SK-N-SH treated with all-trans-retinoic acid at 6 μM for 48 hours (cell line): ENCODE results near the gene TMA7.

Source experiments
- ATAC-seq: fragments of 200-7000 bp; cut with Tn5 transposase; 3 replicates; pipeline ENCODE4 v1.9.1; 2020; ENCODE audit warnings: mild to moderate bottlenecking, moderate library complexity
- ARNTL ChIP-seq: fragments of 450-650 bp; formaldehyde crosslinking; IDR thresholded peaks from 2 replicates; pipeline ENCODE4 v1.5.0; 2020; ENCODE audit warnings: low read depth, mild to moderate bottlenecking, moderate library complexity, borderline replicate concordance
- BACH2 ChIP-seq: fragments of 250-450 bp; sonication (Bioruptor Pico); IDR thresholded peaks from 2 replicates; pipeline ENCODE4 v1.9.0; 2021; ENCODE audit warnings: mild to moderate bottlenecking, borderline replicate concordance
- CREB5 ChIP-seq: fragments of 250-450 bp; sonication (Bioruptor Pico); IDR thresholded peaks from 2 replicates; pipeline ENCODE4 v1.5.1; 2020; ENCODE audit warnings: low read depth, mild to moderate bottlenecking, moderate library complexity
- CSDC2 ChIP-seq: fragments of 250-450 bp; sonication (Bioruptor Pico); IDR thresholded peaks from 2 replicates; pipeline ENCODE4 v1.5.0; 2020; ENCODE audit warnings: mild to moderate bottlenecking, moderate library complexity
- CSRNP3 ChIP-seq: fragments of 250-450 bp; sonication (Bioruptor Pico); IDR thresholded peaks from 2 replicates; pipeline ENCODE4 v1.5.1; 2021; ENCODE audit warnings: mild to moderate bottlenecking, moderate library complexity
- ESRRG ChIP-seq: fragments of 250-450 bp; sonication (Bioruptor Pico); IDR thresholded peaks from 2 replicates; pipeline ENCODE4 v1.6.1; 2021; ENCODE audit warnings: mild to moderate bottlenecking
- GLIS3 ChIP-seq: fragments of 250-450 bp; sonication (Bioruptor Pico); IDR thresholded peaks from 2 replicates; pipeline ENCODE4 v1.5.0; 2020; ENCODE audit warnings: mild to moderate bottlenecking, moderate library complexity
- ISL1 ChIP-seq: fragments of 250-450 bp; sonication (Bioruptor Pico); IDR thresholded peaks from 2 replicates; pipeline ENCODE4 v2.1.2; 2022; ENCODE audit warnings: mild to moderate bottlenecking, moderate library complexity
- PATZ1 ChIP-seq: fragments of 250-450 bp; sonication (Bioruptor Pico); IDR thresholded peaks from 2 replicates; pipeline ENCODE4 v1.8.0; 2020; ENCODE audit warnings: mild to moderate bottlenecking, moderate library complexity, borderline replicate concordance
- PPARA ChIP-seq: fragments of 250-450 bp; sonication (Bioruptor Pico); IDR thresholded peaks from 2 replicates; pipeline ENCODE4 v1.5.0; 2020; ENCODE audit warnings: mild to moderate bottlenecking, borderline replicate concordance
- RARB ChIP-seq: fragments of 250-450 bp; sonication (Bioruptor Pico); IDR thresholded peaks from 2 replicates; pipeline ENCODE4 v1.8.0; 2021; ENCODE audit warnings: mild to moderate bottlenecking, moderate library complexity
- SNAI2 ChIP-seq: fragments of 250-450 bp; sonication (Bioruptor Pico); IDR thresholded peaks from 2 replicates; pipeline ENCODE4 v1.5.0; 2020; ENCODE audit warnings: mild to moderate bottlenecking, moderate library complexity
- TCF4 ChIP-seq: fragments of 250-450 bp; sonication (Bioruptor Pico); IDR thresholded peaks from 2 replicates; pipeline ENCODE4 v1.8.0; 2021; ENCODE audit warnings: mild to moderate bottlenecking, moderate library complexity, borderline replicate concordance
- TOX ChIP-seq: fragments of 250-450 bp; sonication (Bioruptor Pico); IDR thresholded peaks from 2 replicates; pipeline ENCODE4 v1.8.0; 2021; ENCODE audit warnings: mild to moderate bottlenecking, moderate library complexity, borderline replicate concordance
- TSHZ2 ChIP-seq: fragments of 250-450 bp; sonication (Bioruptor Pico); IDR thresholded peaks from 2 replicates; pipeline ENCODE4 v1.5.0; 2020; ENCODE audit warnings: mild to moderate bottlenecking, moderate library complexity
- ZNF70 ChIP-seq: fragments of 450-650 bp; formaldehyde crosslinking; IDR thresholded peaks from 2 replicates; pipeline ENCODE4 v1.5.0; 2020; ENCODE audit warnings: mild to moderate bottlenecking, moderate library complexity
- ZNF8 ChIP-seq: fragments of 450-650 bp; formaldehyde crosslinking; IDR thresholded peaks from 2 replicates; pipeline ENCODE4 v1.5.0; 2020; ENCODE audit warnings: mild to moderate bottlenecking, moderate library complexity

TMA7 gene

GRCh38 chr3:48431224-48432029 lies 8.6 kb upstream of the TMA7 start:
- ATAC-seq: no peak
- TF ChIP-seq TOX (CRISPR knock-in tag): no peak
- TF ChIP-seq ESRRG (CRISPR knock-in tag): no peak
- TF ChIP-seq CSRNP3: no peak
- no peak for TF ChIP-seq TCF4 (CRISPR knock-in tag)

- ATAC-seq: no peak
- no peak for TF ChIP-seq ISL1 (CRISPR knock-in tag)
- TF ChIP-seq TSHZ2: no peak
- TF ChIP-seq, all 23 proteins: peak for 0
These were observed 7.4 kb upstream of the TMA7 start for GRCh38 chr3:48432411-48433371.

GRCh38 chr3:48433472-48434118 lies 6.5 kb upstream of the TMA7 start:
- TF ChIP-seq PPARA (CRISPR knock-in tag) (no peak), TCF4 (CRISPR knock-in tag) (no peak), CSDC2 (CRISPR knock-in tag) (no peak), TSHZ2 (no peak), PATZ1 (no peak), ESRRG (CRISPR knock-in tag) (no peak), GLIS3 (CRISPR knock-in tag) (no peak), TOX (CRISPR knock-in tag) (no peak), SNAI2 (CRISPR knock-in tag) (no peak), RARB (CRISPR knock-in tag) (no peak)
- no peak for ATAC-seq

- no peak for ATAC-seq
- no peak for TF ChIP-seq RARB (CRISPR knock-in tag)
- no peak for TF ChIP-seq GLIS3 (CRISPR knock-in tag)
- no peak for TF ChIP-seq CSDC2 (CRISPR knock-in tag)
- no peak for TF ChIP-seq ARNTL (CRISPR knock-in tag)
- no peak for TF ChIP-seq SNAI2 (CRISPR knock-in tag)
- no peak for TF ChIP-seq ISL1 (CRISPR knock-in tag)
- no peak for TF ChIP-seq CREB5 (CRISPR knock-in tag)
- TF ChIP-seq PPARA (CRISPR knock-in tag): no peak
- TF ChIP-seq TOX (CRISPR knock-in tag): no peak
- no peak for TF ChIP-seq ZNF70
- TF ChIP-seq ZNF8 (CRISPR knock-in tag): no peak
- TF ChIP-seq TSHZ2: no peak
- no peak for TF ChIP-seq BACH2
These were observed 5.3 kb upstream of the TMA7 start for GRCh38 chr3:48434591-48435222.
